Measurements from ENCODE around the gene UBN1.

UBN1 gene

DNA sequence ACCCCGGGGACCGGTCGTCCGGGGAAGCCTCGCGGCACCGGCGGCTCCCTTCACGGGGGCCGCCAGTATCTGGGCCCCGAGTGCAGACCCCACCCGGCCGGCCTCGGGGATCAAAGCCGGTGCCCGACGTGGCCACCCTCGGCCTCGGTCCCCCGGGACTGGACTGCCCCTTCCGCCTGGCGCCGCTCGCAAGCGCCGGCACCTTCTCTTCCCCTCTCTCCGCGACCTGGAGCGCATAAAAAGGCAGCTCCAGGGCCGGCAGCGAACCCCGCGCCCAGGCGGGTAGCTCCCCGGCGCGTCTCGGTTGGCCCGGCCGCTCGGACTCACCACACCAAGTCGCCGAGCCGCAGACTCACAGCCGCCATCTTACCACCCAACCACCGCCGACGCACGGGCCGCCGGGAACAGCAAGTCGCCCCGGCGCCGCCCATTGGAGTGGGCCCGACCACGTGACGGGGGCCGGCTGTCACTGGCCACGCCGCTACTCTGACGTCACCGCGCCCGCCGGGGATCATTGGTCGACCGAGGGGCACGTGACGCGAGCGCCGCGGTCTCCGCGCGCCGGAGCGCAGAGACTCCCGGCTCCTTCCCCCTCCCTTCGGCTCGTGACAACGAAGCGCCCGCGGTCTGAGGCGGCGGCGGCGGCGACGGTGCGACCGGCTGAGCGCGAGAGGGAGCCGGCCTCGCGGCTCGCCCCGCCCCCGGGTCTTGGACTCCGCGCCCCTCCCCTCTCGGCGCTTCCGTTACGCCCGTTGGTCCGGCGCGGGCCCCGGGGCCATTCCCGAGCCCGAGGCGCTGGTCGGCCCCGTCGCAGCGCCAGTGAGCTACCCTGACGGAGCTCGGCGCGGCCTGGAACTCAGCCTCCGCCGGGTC, at the start of gene UBN1, which contains the start of gene GLYR1:
Gene UBN1, plus strand, starts transcription at position 581 of the 873 bp plus-strand sequence. CDS start 5,437 bp downstream, outside the sequence.
Gene GLYR1, minus strand, starts transcription at position 388 of the 873 bp plus-strand sequence. Its CDS starts 23 bp downstream, at position 365.
- peak; percentile 98 for DNase-seq

GRCh38 chr16:4797805-4798252, 49.5 kb upstream of the UBN1 start:
- DNase-seq: no peak

DNA sequence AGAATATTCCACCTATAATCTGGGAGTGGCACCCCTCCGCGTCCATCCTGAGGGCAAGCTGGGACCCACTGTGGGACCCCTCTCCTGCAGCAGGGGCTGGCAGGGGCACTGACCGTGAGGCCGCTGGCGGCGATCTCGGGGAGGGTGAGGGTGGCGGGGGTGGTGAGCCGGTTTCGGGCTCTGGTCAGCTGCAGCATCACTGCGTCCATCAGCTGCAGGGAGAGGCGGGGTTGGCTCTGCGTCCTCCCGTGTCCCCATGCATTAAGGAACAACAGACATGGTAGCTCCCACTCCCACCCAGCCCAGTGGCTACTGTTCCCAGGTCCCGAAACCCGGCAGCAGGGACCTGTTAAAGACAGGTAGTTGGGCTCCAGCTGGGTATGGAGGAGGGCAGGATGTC, 48.8 kb upstream of the UBN1 start:
- no peak for DNase-seq

DNA sequence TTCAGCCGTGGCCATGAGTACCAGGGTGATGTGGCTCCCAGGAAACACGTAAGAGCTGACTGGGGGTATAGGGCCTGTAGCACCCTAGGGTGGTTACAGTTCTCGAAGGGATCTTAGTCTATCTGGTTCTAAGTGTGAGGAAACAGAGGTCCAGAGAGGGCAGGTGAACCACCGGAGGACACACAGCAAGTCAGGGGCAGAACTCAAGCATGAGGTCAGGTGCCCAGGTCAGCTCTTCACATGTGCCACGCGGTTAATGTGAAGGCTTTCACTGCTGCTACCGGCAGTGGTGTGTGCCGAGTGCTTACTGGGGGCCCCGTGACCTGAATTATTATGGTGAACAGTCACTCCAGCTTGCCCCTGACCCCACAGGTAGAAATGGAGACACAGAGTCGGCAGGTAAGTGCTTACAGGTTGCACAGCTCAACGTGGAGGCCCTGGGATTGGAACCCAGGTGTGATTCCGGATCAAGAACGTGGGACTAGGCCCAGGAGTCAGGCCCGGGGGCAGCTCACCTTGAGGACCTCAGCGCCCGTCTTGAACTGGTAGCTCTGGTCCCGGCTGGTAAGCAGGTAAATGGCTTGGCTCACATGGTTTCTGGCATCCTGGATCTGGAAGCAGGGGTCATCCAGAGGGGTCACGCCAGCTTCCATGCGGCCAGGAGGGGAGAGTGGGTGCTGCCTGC, 48.0 kb upstream of the UBN1 start:
- DNase-seq: no peak

- DNase-seq: peak; percentile 28
These were observed 46.8 kb upstream of the UBN1 start for GRCh38 chr16:4800290-4801041.

- DNase-seq: no peak
These were observed 46.0 kb upstream of the UBN1 start for GRCh38 chr16:4801051-4801961.

GRCh38 chr16:4801962-4802658, 45.2 kb upstream of the UBN1 start, which contains the start of gene ROGDI:
TSS of gene ROGDI (minus strand) at chr16:4802633. CDS start at chr16:4802571, 62 bp downstream.
- DNase-seq: peak; percentile 78

DNA sequence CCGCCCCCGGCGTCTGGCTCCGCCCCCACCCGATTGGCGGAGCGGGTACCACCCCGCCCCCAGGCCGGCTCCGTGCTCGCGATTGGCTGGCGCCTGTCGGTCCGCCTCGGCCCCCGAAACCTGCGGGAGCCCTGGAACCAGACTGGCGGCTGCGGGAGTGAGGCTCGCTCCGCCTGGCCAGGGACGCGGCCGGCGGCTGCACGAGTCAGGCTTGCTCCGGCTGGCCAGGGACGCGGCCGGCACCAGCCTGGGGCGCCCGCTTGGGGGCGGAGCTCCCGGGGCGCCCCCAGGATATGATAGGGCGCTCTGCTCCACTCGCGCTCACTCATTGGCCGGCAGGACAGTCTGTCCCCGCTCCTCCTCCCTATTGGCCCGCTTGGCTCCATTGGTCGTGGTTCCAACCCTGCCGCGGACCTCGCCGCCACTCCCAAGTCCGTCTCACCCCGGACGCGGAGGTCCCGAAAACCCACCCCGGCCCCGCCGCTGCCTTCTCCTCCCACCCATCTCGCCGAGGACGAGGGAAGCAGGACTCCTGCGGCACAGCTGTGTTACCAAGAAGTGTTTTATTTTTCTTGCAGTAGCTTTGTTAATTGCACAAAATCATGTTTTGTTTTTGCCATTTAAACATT, 44.5 kb upstream of the UBN1 start:
- DNase-seq: peak; percentile 70

DNA sequence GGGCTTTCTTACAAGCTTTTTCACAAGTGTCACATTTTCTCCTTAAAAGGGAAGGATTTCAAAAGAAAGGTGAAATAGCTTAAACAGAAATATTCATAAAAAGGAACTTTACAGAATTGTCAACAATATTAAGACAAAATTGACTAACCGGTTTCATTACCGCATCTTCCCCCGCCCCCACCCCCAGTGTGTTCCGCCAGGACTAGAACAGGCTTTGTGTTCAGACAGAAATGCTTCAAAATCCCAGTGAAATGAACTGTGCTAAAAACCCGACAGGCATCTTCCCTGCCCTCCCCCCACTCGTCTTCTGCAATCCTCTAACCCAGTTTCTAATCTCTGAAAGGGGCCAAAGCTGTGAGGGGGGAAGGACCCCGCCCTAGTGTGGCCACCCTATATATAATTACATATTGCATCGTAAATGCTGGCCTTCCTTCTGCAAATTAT, 43.9 kb upstream of the UBN1 start:
- no peak for DNase-seq

DNA sequence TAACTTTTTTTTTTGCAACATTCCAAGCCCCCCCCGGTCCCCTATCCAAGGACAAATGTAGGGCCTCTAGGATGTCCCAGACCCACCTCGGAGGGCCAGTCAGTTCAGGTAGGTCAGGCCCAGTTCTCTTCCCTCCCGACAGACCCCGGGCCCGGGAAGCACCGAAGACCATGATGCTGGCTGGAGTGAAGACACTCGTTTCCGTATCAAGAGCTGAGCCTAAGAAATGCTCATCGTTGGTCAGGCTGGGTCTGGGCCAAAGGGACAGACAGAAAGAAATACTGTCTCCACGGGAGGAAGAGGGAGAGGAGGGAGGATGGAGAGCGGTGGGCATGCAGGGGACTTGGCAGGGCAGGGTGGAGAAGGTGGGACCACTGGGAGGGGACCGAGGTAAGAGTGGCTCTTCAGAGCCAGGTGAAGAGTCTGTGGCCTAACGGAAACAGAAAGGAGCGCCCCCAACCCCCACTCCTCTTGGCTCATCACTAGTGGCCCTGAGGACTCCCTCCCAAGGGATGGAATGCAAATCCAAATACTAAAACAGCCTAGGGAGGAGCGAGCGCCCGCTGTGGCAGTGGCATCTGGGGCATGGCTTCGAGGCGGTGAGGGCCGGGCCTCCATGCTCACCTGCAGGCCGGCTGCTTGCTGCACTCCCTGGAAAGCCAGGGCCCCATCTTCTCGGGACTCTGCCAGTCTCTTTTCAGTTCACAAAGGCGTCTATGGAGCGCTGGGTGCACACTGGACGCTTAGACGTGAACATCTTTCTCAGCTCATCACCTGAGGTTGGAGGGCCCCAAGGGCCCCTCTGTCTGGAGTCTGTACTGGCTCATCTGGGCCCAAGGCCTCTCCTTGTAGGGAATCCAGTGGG, 43.2 kb upstream of the UBN1 start:
- no peak for DNase-seq

DNA sequence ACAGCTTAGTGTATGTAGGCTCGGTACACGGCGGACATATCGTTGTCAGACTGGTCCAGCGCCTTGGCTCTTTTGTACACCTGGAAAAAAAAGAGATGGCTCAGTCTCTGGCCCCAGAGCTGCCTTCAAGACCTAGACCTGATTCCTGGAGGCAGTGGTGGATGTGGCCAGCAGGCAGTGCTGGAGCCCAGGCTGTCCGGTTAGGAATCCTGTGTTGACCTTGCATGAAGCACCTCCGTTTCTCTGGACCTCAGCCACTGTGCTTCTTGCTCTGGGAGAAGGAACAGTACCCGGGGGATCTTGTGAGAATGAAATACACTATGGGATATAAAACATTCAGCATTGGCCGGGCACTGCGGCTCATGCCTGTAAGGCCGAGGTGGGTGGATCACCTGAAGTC, 42.0 kb upstream of the UBN1 start:
- DNase-seq: no peak

DNA sequence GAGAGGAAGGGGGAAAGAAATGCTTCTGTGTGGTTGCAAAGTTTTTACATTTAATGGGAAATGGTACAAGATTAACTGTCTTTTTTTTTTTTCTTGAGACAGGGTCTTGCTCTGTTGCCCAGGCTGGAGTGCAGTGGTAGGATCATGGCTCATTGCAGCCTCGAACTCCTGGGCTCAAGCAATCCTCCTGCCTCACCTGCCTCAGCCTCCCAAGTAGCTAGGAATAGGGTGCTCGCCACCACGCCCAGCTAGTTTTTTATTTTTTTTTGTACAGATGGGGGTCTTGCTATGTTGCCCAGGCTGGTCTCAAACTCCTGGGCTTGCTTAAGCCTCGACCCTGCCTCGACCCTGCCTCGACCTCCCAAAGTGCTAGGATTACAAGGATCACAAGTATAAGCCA, 41.0 kb upstream of the UBN1 start:
- DNase-seq: no peak

DNA sequence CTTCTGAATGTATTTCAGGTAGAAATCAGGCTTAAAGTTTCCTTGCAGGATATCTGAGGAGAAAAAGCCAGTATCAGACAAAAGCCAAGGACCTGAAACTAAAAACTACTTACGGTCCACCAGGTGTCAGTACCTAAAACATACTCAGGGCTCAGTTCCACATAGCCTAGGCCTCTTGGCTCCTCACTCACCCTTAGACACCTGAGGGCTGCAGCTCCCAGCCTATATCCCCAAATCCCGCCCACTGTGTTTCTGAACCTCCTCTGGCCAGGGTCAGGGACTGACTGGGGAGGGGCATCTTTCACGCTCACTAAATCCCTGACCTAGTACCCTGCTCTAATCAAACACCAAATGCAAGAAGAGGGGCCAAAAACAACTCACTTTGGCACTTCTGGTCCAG, 36.0 kb upstream of the UBN1 start:
- DNase-seq: no peak

DNA sequence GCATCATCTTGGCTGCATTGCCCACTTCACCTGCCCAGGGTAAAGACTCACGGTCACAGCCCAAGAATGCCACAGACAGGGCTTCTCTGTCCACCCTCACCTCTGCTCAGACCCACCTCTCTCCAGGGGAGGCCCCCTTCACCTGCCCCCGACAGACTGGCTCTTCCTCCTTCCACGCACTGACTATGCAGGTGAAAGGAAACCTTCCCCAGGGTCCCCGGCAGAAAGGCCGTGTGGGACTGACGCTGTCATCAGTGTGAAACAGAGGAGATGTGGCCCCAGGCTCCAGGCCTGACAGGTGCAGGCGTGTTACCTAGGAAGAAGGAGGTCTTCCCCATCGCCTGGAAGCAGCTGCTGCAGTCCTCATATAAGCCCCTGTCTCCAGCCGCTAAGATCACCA, 35.5 kb upstream of the UBN1 start:
- no peak for DNase-seq

GRCh38 chr16:4813251-4814003, 33.9 kb upstream of the UBN1 start:
- DNase-seq: no peak

- no peak for DNase-seq
These were observed 33.2 kb upstream of the UBN1 start for GRCh38 chr16:4814046-4814445.

GRCh38 chr16:4814542-4815173, 32.6 kb upstream of the UBN1 start:
- no peak for DNase-seq

GRCh38 chr16:4820652-4821051, 26.6 kb upstream of the UBN1 start:
- no peak for DNase-seq

GRCh38 chr16:4825196-4825595, 22.1 kb upstream of the UBN1 start:
- DNase-seq: no peak
